Natural killer cell treated with Interleukin-12 subunit alpha and Interleukin-12 subunit beta and Interleukin-15 and Interleukin-18, amount 100 ng/mL, for 72 hours (primary cell): ENCODE results near the gene PPP2R2C. TPM values are rescaled to one million over a fixed set of nuclear protein-coding genes. Genes with fewer than 3 reads are reported as not detected.

Experiments
- ATAC-seq, 2 donors: fragments of 150-1000 bp; cut with Tn5 transposase in 1 of 2; sonication (Bioruptor Pico), chemical (Tn5 transposase) in 1 of 2; 2 replicates each; pipeline ENCODE4 v1.10.0; 2021
- DNase-seq: peaks from one replicate; pipeline ENCODE4 v3.0.0; 2022; ENCODE audit warnings: low spot score
- H3K27ac Mint-ChIP-seq, 2 donors: 1 replicate in 1 of 2; 2 replicates in 1 of 2; pipeline ENCODE4 v1.8.0; 2022; ENCODE audit warnings: mixed read lengths in 2 of 2, mild to moderate bottlenecking in 1 of 2, moderate library complexity in 1 of 2
- H3K27me3 Mint-ChIP-seq, 2 donors: 1 replicate in 1 of 2; 2 replicates in 1 of 2; pipeline ENCODE4 v1.8.0; 2022; ENCODE audit warnings: mixed read lengths in 2 of 2
- H3K36me3 Mint-ChIP-seq: one replicate; pipeline ENCODE4 v1.8.0; 2022; ENCODE audit warnings: mixed read lengths
- H3K4me1 Mint-ChIP-seq, 2 donors: 1 replicate in 1 of 2; 2 replicates in 1 of 2; pipeline ENCODE4 v1.8.0; 2022; ENCODE audit warnings: low read depth in 2 of 2, mixed read lengths in 2 of 2, mild to moderate bottlenecking in 1 of 2
- H3K4me3 Mint-ChIP-seq: one replicate; pipeline ENCODE4 v1.8.0; 2022; ENCODE audit warnings: mixed read lengths
- H3K9me3 Mint-ChIP-seq: 2 replicates; pipeline ENCODE4 v1.8.0; 2022; ENCODE audit warnings: mixed read lengths
- total RNA-seq, 2 donors: library from RNA; stranded (reverse); gene quantifications; one replicate each; pipeline ENCODE4 v1.2.3, GENCODE V29; 2022

Gene PPP2R2C
- total RNA-seq, 2 donors from 2014 or later = not detected

GRCh38 chr4:6297266-6297815, 175.1 kb downstream of the PPP2R2C start:
- Mint-ChIP-seq H3K4me1 (no peaks in the 10 kb centered on the region), H3K9me3 (no peaks in the 10 kb centered on the region), H3K27me3 (no peaks in the 10 kb centered on the region), H3K4me3 (no peak overlapping the region), H3K36me3 (peaks cover 4% of the 10 kb centered on the region), H3K27ac (no peak overlapping the region)
- ATAC-seq (no peak), DNase-seq (no peak)

- Mint-ChIP-seq H3K4me1 (no peaks in the 10 kb centered on the region), H3K27ac (no peak overlapping the region), H3K36me3 (peaks cover 2% of the 10 kb centered on the region), H3K9me3 (no peaks in the 10 kb centered on the region), H3K4me3 (no peak overlapping the region), H3K27me3 (no peaks in the 10 kb centered on the region)
- ATAC-seq = no peak
- DNase-seq = no peak
Measured at GRCh38 chr4:6296026-6296425, 176.4 kb downstream of the PPP2R2C start.

- H3K36me3 Mint-ChIP-seq = no peaks in the 10 kb centered on the region
- no peaks in the 10 kb centered on the region for H3K9me3 Mint-ChIP-seq
- H3K4me1 Mint-ChIP-seq = no peaks in the 10 kb centered on the region
- H3K27ac Mint-ChIP-seq = no peak overlapping the region
- no peak for ATAC-seq
- H3K27me3 Mint-ChIP-seq = no peaks in the 10 kb centered on the region
- DNase-seq = no peak
- H3K4me3 Mint-ChIP-seq = no peak overlapping the region
Measured at GRCh38 chr4:6295495-6295894, 176.9 kb downstream of the PPP2R2C start.

GRCh38 chr4:6294705-6295421, 177.6 kb downstream of the PPP2R2C start:
- H3K27ac Mint-ChIP-seq = no peak overlapping the region
- no peaks in the 10 kb centered on the region for H3K27me3 Mint-ChIP-seq
- H3K9me3 Mint-ChIP-seq = no peaks in the 10 kb centered on the region
- DNase-seq (peak; percentile 59), ATAC-seq (no peak)
- no peaks in the 10 kb centered on the region for H3K36me3 Mint-ChIP-seq
- no peaks in the 10 kb centered on the region for H3K4me1 Mint-ChIP-seq
- no peak overlapping the region for H3K4me3 Mint-ChIP-seq

GRCh38 chr4:6293661-6294060, 178.8 kb downstream of the PPP2R2C start:
- no peaks in the 10 kb centered on the region for H3K36me3 Mint-ChIP-seq
- H3K9me3 Mint-ChIP-seq = no peaks in the 10 kb centered on the region
- H3K4me3 Mint-ChIP-seq = no peak overlapping the region
- peaks cover 0 to under 1% of the 10 kb centered on the region in 2 donors for H3K4me1 Mint-ChIP-seq
- DNase-seq (peak; percentile 60), ATAC-seq (no peak)
- H3K27me3 Mint-ChIP-seq = no peaks in the 10 kb centered on the region
- H3K27ac Mint-ChIP-seq = no peak overlapping the region

GRCh38 chr4:6293097-6293445, 179.3 kb downstream of the PPP2R2C start:
- no peak overlapping the region for H3K27ac Mint-ChIP-seq
- no peak for DNase-seq
- no peaks in the 10 kb centered on the region for H3K36me3 Mint-ChIP-seq
- H3K4me3 Mint-ChIP-seq = no peak overlapping the region
- H3K9me3 Mint-ChIP-seq = no peaks in the 10 kb centered on the region
- ATAC-seq = no peak
- H3K27me3 Mint-ChIP-seq = no peaks in the 10 kb centered on the region
- peaks cover 0 to 3% of the 10 kb centered on the region in 2 donors for H3K4me1 Mint-ChIP-seq

- Mint-ChIP-seq H3K36me3 (no peaks in the 10 kb centered on the region), H3K27me3 (no peaks in the 10 kb centered on the region), H3K27ac (no peak overlapping the region), H3K4me1 (peaks cover 0 to 3% of the 10 kb centered on the region in 2 donors), H3K9me3 (no peaks in the 10 kb centered on the region), H3K4me3 (no peak overlapping the region)
- ATAC-seq (no peak), DNase-seq (no peak)
Measured at GRCh38 chr4:6292376-6293096, 179.9 kb downstream of the PPP2R2C start.

GRCh38 chr4:6291784-6292297, 180.6 kb downstream of the PPP2R2C start:
- DNase-seq (no peak), ATAC-seq (no peak)
- Mint-ChIP-seq H3K4me1 (peaks cover 0 to 3% of the 10 kb centered on the region in 2 donors), H3K4me3 (no peak overlapping the region), H3K9me3 (no peaks in the 10 kb centered on the region), H3K27me3 (no peaks in the 10 kb centered on the region), H3K36me3 (no peaks in the 10 kb centered on the region), H3K27ac (no peak overlapping the region)

GRCh38 chr4:6290769-6291547, 181.5 kb downstream of the PPP2R2C start:
- Mint-ChIP-seq H3K4me3 (no peak overlapping the region), H3K27me3 (no peaks in the 10 kb centered on the region), H3K9me3 (no peaks in the 10 kb centered on the region), H3K4me1 (peaks cover 0 to 3% of the 10 kb centered on the region in 2 donors), H3K27ac (no peak overlapping the region), H3K36me3 (no peaks in the 10 kb centered on the region)
- DNase-seq = no peak
- ATAC-seq = no peak

GRCh38 chr4:6290256-6290655, 182.2 kb downstream of the PPP2R2C start:
- H3K4me1 Mint-ChIP-seq = peaks cover 0 to 3% of the 10 kb centered on the region in 2 donors
- no peak for DNase-seq
- H3K9me3 Mint-ChIP-seq = no peaks in the 10 kb centered on the region
- no peak overlapping the region for H3K4me3 Mint-ChIP-seq
- no peak overlapping the region for H3K27ac Mint-ChIP-seq
- H3K36me3 Mint-ChIP-seq = no peaks in the 10 kb centered on the region
- H3K27me3 Mint-ChIP-seq = no peaks in the 10 kb centered on the region
- no peak for ATAC-seq

GRCh38 chr4:6288871-6289270, 183.5 kb downstream of the PPP2R2C start:
- H3K36me3 Mint-ChIP-seq = no peaks in the 10 kb centered on the region
- no peak for ATAC-seq
- H3K4me3 Mint-ChIP-seq = no peak overlapping the region
- no peaks in the 10 kb centered on the region for H3K27me3 Mint-ChIP-seq
- DNase-seq = no peak
- no peak overlapping the region for H3K27ac Mint-ChIP-seq
- H3K9me3 Mint-ChIP-seq = no peaks in the 10 kb centered on the region
- peaks cover 0 to 3% of the 10 kb centered on the region in 2 donors for H3K4me1 Mint-ChIP-seq

- DNase-seq (no peak), ATAC-seq (no peak)
- no peak overlapping the region for H3K27ac Mint-ChIP-seq
- no peaks in the 10 kb centered on the region for H3K36me3 Mint-ChIP-seq
- no peaks in the 10 kb centered on the region for H3K9me3 Mint-ChIP-seq
- H3K4me1 Mint-ChIP-seq = peaks cover 0 to 3% of the 10 kb centered on the region in 2 donors
- H3K4me3 Mint-ChIP-seq = no peak overlapping the region
- H3K27me3 Mint-ChIP-seq = no peaks in the 10 kb centered on the region
Measured at GRCh38 chr4:6288342-6288741, 184.1 kb downstream of the PPP2R2C start.

- no peaks in the 10 kb centered on the region for H3K27me3 Mint-ChIP-seq
- no peak overlapping the region for H3K4me3 Mint-ChIP-seq
- DNase-seq = no peak
- no peaks in the 10 kb centered on the region for H3K9me3 Mint-ChIP-seq
- no peaks in the 10 kb centered on the region for H3K36me3 Mint-ChIP-seq
- H3K27ac Mint-ChIP-seq = no peak overlapping the region
- H3K4me1 Mint-ChIP-seq = peaks cover 0 to 3% of the 10 kb centered on the region in 2 donors
- no peak for ATAC-seq
Measured at GRCh38 chr4:6287017-6287788, 185.2 kb downstream of the PPP2R2C start.
